Brain microvascular endothelial cell (primary cell): Measurements from ENCODE around the gene AFF3.
A peak's percentile ranks its signal among the peaks of the same experiment; 100 is the strongest.

Source experiments
- DNase-seq: peaks from one replicate; pipeline ENCODE4 v3.0.0-alpha.2; 2020
- H3K27ac ChIP-seq: fragments of 250-450 bp; sonication (Bioruptor Pico); 2 replicates; pipeline ENCODE4 v1.5.1; 2020; ENCODE audit warnings: mild to moderate bottlenecking, moderate library complexity
- H3K27me3 ChIP-seq: fragments of 250-450 bp; sonication (Bioruptor Pico); replicated peaks from 2 replicates; pipeline ENCODE4 v1.5.1; 2020; ENCODE audit warnings: mild to moderate bottlenecking
- H3K36me3 ChIP-seq: fragments of 250-450 bp; sonication (Bioruptor Pico); replicated peaks from 2 replicates; pipeline ENCODE4 v1.5.1; 2020; ENCODE audit warnings: mild to moderate bottlenecking
- H3K4me3 ChIP-seq: 2 replicates; pipeline ENCODE4 v1.5.1; 2011; ENCODE audit warnings: low read depth, mild to moderate bottlenecking, control low read depth, low read length, moderate library complexity
- in situ Hi-C: cut with HindIII; loops from 2 replicates; pipeline ENCODE4 v1.10.0; 2017; ENCODE audit warnings: low sequenced_read_pairs, low pct_ligation_motif_present
- TF ChIP-seq, protein P1 (sequence below): IDR thresholded peaks from 2 replicates; pipeline ENCODE4 v1.5.1; 2011; ENCODE audit warnings: low read depth, mild to moderate bottlenecking, moderate library complexity, low read length, control low read depth, inconsistent platforms; ENCODE audit errors: missing control alignments

The AFF3 gene

DNA sequence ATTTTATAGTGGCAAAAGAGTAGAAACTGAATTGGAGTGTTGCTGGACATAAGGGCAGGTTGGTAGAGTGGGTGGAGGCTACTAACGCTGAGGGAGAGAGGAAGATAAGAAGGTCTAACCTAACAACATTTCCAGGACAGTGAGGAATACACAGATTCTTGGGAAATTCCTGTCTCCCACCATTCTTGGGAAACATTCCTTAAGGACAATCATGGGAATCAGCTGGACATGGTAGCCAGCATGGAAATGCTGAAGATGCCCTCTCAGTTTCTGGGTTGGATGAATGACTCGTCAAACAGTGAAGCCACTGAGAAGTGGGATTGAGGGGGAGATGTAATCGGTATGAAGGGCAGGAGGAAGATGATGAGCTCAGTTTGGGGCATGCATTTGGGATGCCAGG, 265.4 kb downstream of the AFF3 start:
- Histone ChIP-seq H3K36me3 (no peaks in the 10 kb centered on the region), H3K27ac (peak overlapping the region; percentile 13), H3K4me3 (no peak overlapping the region), H3K27me3 (no peaks in the 10 kb centered on the region)
- in situ Hi-C loops: no loop called here
- no peak for DNase-seq
- TF ChIP-seq, protein P1, sequence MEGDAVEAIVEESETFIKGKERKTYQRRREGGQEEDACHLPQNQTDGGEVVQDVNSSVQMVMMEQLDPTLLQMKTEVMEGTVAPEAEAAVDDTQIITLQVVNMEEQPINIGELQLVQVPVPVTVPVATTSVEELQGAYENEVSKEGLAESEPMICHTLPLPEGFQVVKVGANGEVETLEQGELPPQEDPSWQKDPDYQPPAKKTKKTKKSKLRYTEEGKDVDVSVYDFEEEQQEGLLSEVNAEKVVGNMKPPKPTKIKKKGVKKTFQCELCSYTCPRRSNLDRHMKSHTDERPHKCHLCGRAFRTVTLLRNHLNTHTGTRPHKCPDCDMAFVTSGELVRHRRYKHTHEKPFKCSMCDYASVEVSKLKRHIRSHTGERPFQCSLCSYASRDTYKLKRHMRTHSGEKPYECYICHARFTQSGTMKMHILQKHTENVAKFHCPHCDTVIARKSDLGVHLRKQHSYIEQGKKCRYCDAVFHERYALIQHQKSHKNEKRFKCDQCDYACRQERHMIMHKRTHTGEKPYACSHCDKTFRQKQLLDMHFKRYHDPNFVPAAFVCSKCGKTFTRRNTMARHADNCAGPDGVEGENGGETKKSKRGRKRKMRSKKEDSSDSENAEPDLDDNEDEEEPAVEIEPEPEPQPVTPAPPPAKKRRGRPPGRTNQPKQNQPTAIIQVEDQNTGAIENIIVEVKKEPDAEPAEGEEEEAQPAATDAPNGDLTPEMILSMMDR: no peak

- in situ Hi-C loops: no loop called here
- no peak overlapping the region for H3K27ac ChIP-seq
- TF ChIP-seq, protein P1: no peak
- no peak for DNase-seq
- H3K27me3 ChIP-seq: no peaks in the 10 kb centered on the region
- no peak overlapping the region for H3K4me3 ChIP-seq
- no peaks in the 10 kb centered on the region for H3K36me3 ChIP-seq
Observed at GRCh38 chr2:99875627-99876201, 266.7 kb downstream of the AFF3 start.

DNA sequence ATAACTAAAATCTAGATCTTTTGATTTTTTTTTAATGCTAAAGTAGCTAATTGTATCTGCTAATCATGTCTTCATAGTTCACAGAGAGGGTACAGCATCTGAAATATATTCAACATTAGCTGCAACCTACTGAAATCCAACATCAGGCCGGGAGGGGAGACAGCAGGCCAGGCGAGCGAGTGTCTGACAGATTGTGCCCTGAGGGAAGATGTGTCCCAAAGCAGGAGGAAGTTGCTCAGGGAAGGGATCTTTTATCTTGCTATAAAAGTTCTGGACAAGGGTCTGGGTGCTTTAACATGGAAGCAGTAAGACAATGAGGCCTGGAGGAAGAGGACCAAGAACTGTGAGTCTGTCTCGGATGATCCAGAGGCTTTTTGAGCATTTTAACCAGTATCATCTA, 274.1 kb downstream of the AFF3 start:
- TF ChIP-seq, protein P1: no peak
- H3K36me3 ChIP-seq: no peaks in the 10 kb centered on the region
- H3K4me3 ChIP-seq: no peak overlapping the region
- no peak for DNase-seq
- H3K27ac ChIP-seq: no peak overlapping the region
- no peaks in the 10 kb centered on the region for H3K27me3 ChIP-seq
- in situ Hi-C loops: no loop called here

GRCh38 chr2:99867770-99868169, 274.6 kb downstream of the AFF3 start:
- no peaks in the 10 kb centered on the region for H3K36me3 ChIP-seq
- H3K27me3 ChIP-seq: no peaks in the 10 kb centered on the region
- in situ Hi-C loops: no loop called here
- peak; percentile 78 for DNase-seq
- no peak overlapping the region for H3K4me3 ChIP-seq
- H3K27ac ChIP-seq: peak overlapping the region; percentile 76
- TF ChIP-seq, protein P1: no peak

DNA sequence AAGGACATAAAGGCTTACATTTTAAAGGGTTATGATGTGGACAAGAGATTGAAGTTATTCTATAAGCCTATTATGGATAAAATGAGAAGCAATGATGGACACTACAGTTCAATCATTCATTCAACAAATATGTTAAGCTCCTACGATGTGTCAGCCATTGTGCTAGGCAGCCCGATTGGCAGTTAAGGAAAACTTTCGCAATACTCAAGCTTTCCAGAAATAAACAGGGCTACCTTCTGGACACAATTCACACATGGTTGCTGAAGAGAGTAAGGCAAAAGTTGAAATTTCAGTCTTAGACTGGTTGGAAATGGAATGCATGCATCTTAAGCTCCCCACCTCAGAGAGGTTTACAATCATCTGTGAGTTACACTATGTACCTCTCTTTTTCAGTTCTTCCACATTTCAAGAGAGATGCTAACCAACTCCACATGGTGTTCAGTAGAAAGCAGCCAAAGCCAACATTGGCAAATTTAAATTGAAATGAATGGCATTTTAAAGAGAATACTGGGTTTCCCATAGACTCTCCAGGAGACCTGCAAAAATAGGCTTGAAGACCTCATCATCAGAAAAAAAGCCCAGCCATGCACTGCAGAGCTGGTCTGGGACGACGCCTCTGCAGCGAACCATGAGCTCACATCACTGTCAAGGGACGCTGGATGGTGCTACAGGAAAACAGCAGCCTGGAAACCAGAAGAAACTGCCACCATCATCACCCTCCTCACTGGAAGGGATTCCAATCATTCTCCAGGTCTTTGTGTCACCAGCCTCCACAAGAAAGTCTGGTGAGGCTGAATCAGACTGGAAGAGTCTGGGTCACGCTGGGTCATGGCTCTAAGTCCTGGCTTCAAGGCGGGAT, 276.3 kb downstream of the AFF3 start:
- Histone ChIP-seq H3K27me3 (no peaks in the 10 kb centered on the region), H3K27ac (peak overlapping the region; percentile 76), H3K4me3 (no peak overlapping the region), H3K36me3 (no peaks in the 10 kb centered on the region)
- DNase-seq: peak; percentile 86
- in situ Hi-C loops: no loop called here
- TF ChIP-seq, protein P1: peak; percentile 34
